ENCODE results near the gene PCSK7. TPM values are rescaled to one million over a fixed set of nuclear protein-coding genes. Genes with fewer than 3 reads are reported as not detected.

Gene PCSK7
- total and polyA plus RNA-seq, 2 of the 8 experiments (the other 6 are each of a cell fraction or from before 2014, with no cell fraction given), result 23.4 to 38.5 TPM

GRCh38 chr11:117199916-117200812 is 31.7 kb downstream of the PCSK7 start:
- Histone ChIP-seq H4K5ac (ENCODE audit: insufficient read length, low read depth, low read length) (no peak overlapping the region), H3K79me2 (ENCODE audit: control insufficient read depth in 1 of 2, insufficient read depth in 2 of 2, low read length in 2 of 2) (peaks cover 0 to 14% of the 10 kb centered on the region in 2 experiments; a peak in 1 of 4 replicates), H3K27me3 (replicated peaks in 1 of 4; ENCODE audit: control insufficient read depth in 3 of 4, extremely low read depth in 1 of 4, insufficient read depth in 3 of 4, low read length in 3 of 4) (no peaks in the 10 kb centered on the region; a peak in 1 of 7 replicates), H3K4me1 (replicated peaks in 1 of 4; ENCODE audit: control insufficient read depth in 3 of 4, insufficient read depth in 4 of 4, low read length in 3 of 4) (peaks cover 7 to 32% (median 28%) of the 10 kb centered on the region in 4 experiments), H4K20me1 (replicated peaks in 1 of 2; ENCODE audit: control insufficient read depth in 1 of 2, insufficient read depth in 2 of 2, low read length in 2 of 2) (peaks cover 2% of the 10 kb centered on the region in 2 experiments), H3K9me3 (ENCODE audit: insufficient read depth in 2 of 2, low read depth in 1 of 2, low read length in 1 of 2) (no peaks in the 10 kb centered on the region), H3K14ac (ENCODE audit: insufficient read length) (no peak overlapping the region), H2AFZ (ENCODE audit: low read length) (no peak overlapping the region), H4K91ac (replicated peaks; ENCODE audit: insufficient read length, low read length) (no peak overlapping the region), H3K4me2 (ENCODE audit: insufficient read depth in 1 of 2, low read depth in 2 of 2, low read length in 2 of 2) (peak overlapping the region; percentile 67 to 81), H2BK15ac (ENCODE audit: low read length) (0 out of 2 replicates have a peak overlapping the region, but pooled peaks have one; percentile 72), H3K79me1 (ENCODE audit: low read depth, low read length) (no peaks in the 10 kb centered on the region; the same call in 1 of the 2 replicates), H2BK120ac (replicated peaks; ENCODE audit: low read depth, low read length) (no peak overlapping the region), H4K8ac (ENCODE audit: extremely low read depth, insufficient read depth, low read length) (peak overlapping the region; percentile 38; the same call in 1 of the 2 replicates), H3K9ac (replicated peaks in 1 of 4; ENCODE audit: extremely low read depth in 1 of 4, low read depth in 3 of 4, low read length in 3 of 4) (peak overlapping the region in 3 of 4 experiments; percentile 64 to 68 (median 67); a peak in 5 of 7 replicates), H3K23ac (ENCODE audit: insufficient read length) (no peak overlapping the region), H2AK5ac (ENCODE audit: low read depth, low read length) (peak overlapping the region; percentile 59; the same call in 1 of the 2 replicates), H3K4me3 (ENCODE audit: extremely low read depth in 1 of 4, insufficient read depth in 2 of 4, low read depth in 3 of 4, low read length in 4 of 4) (peak overlapping the region; percentile 37 to 58 (median 47)), H2BK20ac (ENCODE audit: low read length) (0 out of 2 replicates have a peak overlapping the region, but pooled peaks have one; percentile 32), H3K23me2 (ENCODE audit: low read depth, low read length) (peaks cover 6% of the 10 kb centered on the region; the same call in 1 of the 2 replicates), H3K27ac (ENCODE audit: low read depth, low read length) (peak overlapping the region; percentile 74; the same call in 1 of the 2 replicates), H2BK12ac (ENCODE audit: low read depth, low read length) (peak overlapping the region; percentile 94; the same call in 1 of the 2 replicates), H3K4ac (replicated peaks; ENCODE audit: insufficient read length, low read depth, low read length) (no peak overlapping the region), H2BK5ac (ENCODE audit: low read depth, low read length) (peak overlapping the region; percentile 87), H3K18ac (ENCODE audit: extremely low read depth, low read length) (peak overlapping the region; percentile 65; the same call in 1 of the 2 replicates), H3K36me3 (ENCODE audit: control insufficient read depth in 2 of 4, insufficient read depth in 4 of 4, low read length in 3 of 4) (peaks cover 2 to 6% (median 5%) of the 10 kb centered on the region in 4 experiments; a peak in 3 of 8 replicates), H3K56ac (replicated peaks; ENCODE audit: insufficient read length, low read depth, low read length) (no peak overlapping the region)
- POLR2A ChIA-PET (ENCODE audit: partially characterized antibody), result interaction anchor here (1.0 to 10.3 kb wide), 10 partner anchors 12 to 56 kb away, joined by 3 to 153 read pairs (median 5); partner anchors contain the start of genes PAFAH1B2, RNF214 and SIDT2
- peak in 1 of 2 experiments; percentile 50 for DNase-seq (ENCODE audit: low read depth in 1 of 2, low spot score in 2 of 2)
- 26% methylated on average over 12 of the region's 13 CpGs; no CpG with 5 or more reads in 1 of the 2 experiments for WGBS, 2 experiments (ENCODE audit: extremely low coverage in 1 of 2, insufficient coverage in 1 of 2, insufficient read length in 1 of 2, insufficient replicate concordance in 2 of 2, low coverage in 1 of 2, low lambda C conversion rate in 2 of 2, missing lambda C conversion rate in 1 of 2)
- CTCF ChIA-PET (ENCODE audit: partially characterized antibody), result interaction anchor here (0.7 to 18.7 kb wide), 3 partner anchors 18 to 27 kb away, joined by 3 to 449 read pairs (median 249); partner anchors contain the start of genes PCSK7, RNF214 and SIDT2
- no peak for FAIRE-seq
- TF ChIP-seq SIX5 (IDR thresholded peaks at IDR 0.05; ENCODE audit: low read depth, low read length) (no peak), JUN (IDR thresholded peaks at IDR 0.05; ENCODE audit: low read depth, low read length) (no peak), CREB1 (IDR thresholded peaks at IDR 0.05) (no peak), TCF12 (IDR thresholded peaks at IDR 0.05; ENCODE audit: low read depth, low read length) (no peak), GTF2F1 (IDR thresholded peaks at IDR 0.05; ENCODE audit: borderline replicate concordance, low read depth, low read length) (no peak), TAF7 (optimal IDR thresholded peaks at IDR 0.05; ENCODE audit: borderline replicate concordance, low read depth, low read length) (peak; percentile 30), MAFK (IDR thresholded peaks at IDR 0.05; ENCODE audit: low read depth, low read length) (no peak), PHF8 (conservative IDR thresholded peaks at IDR 0.05; ENCODE audit: low read depth, low read length) (0 out of 2 replicates have a peak, but pooled peaks have one; percentile 12), TEAD4 (IDR thresholded peaks at IDR 0.05; ENCODE audit: low read depth, low read length) (no peak), EGR1 (IDR thresholded peaks at IDR 0.05; ENCODE audit: borderline replicate concordance, low read depth, low read length) (no peak)

All from H1 (cell line).